B cell (primary cell): ENCODE data around the gene CRELD2. TPM values are rescaled to one million over a fixed set of nuclear protein-coding genes. Genes with fewer than 3 reads are reported as not detected.
A peak's percentile ranks its signal among the peaks of the same experiment; 100 is the strongest.

Experiments used
- ATAC-seq: fragments of 200-7000 bp; cut with Tn5 transposase; one replicate; pipeline ENCODE4 v1.10.0; 2021; ENCODE audit warnings: low read depth, mild to moderate bottlenecking, moderate number of reproducible peaks, moderate library complexity
- CTCF ChIA-PET: fragments of 350-600 bp; sonication (Branson Sonifier 250); formaldehyde crosslinking; loops from one replicate; lab custom pipeline; 2021; ENCODE audit warnings: antibody characterized with exemption, inconsistent platforms; lab: Charles Lee
- POLR2A ChIA-PET: fragments of 350-600 bp; sonication (Branson Sonifier 250); formaldehyde crosslinking; loops from one replicate; lab custom pipeline; 2021; ENCODE audit warnings: antibody characterized with exemption; lab: Charles Lee
- DNase-seq: peaks from one replicate; pipeline ENCODE4 v3.0.0; 2013
- H2AFZ ChIP-seq: 2 replicates; pipeline ENCODE4 v1.6.1; 2012; ENCODE audit warnings: mild to moderate bottlenecking, low read depth, low read length; ENCODE audit not compliant: insufficient read depth, poor library complexity, severe bottlenecking
- H3K27ac ChIP-seq, 2 donors: 1 replicate in 1 of 2; 2 replicates in 1 of 2; pipeline ENCODE4 v1.5.1; 2012 to 2013; ENCODE audit warnings: low read length in 2 of 2, mild to moderate bottlenecking in 2 of 2, moderate library complexity in 1 of 2
- H3K27me3 ChIP-seq, 4 experiments: fragments of 200-600 bp in 1 of 4; sonication (generic) in 1 of 4; replicated peaks in 1 of 4; 1 replicate in 2 of 4; 2 replicates in 2 of 4; pipeline versions ENCODE4 v1.6.1 to v1.7.0; 2013 to 2016; ENCODE audit warnings: low read length in 3 of 4, mild to moderate bottlenecking in 2 of 4, mixed read lengths in 1 of 4, moderate library complexity in 1 of 4; ENCODE audit not compliant: insufficient read depth in 4 of 4, control insufficient read depth in 3 of 4; ENCODE audit errors: control extremely low read depth in 1 of 4
- H3K36me3 ChIP-seq, 2 experiments: replicated peaks in 1 of 2; 1 replicate in 1 of 2; 2 replicates in 1 of 2; pipeline versions ENCODE4 v1.6.1 to v1.7.1; 2013; ENCODE audit warnings: low read length in 1 of 2; ENCODE audit not compliant: insufficient read depth in 2 of 2, control insufficient read depth in 1 of 2; ENCODE audit errors: control extremely low read depth in 1 of 2, extremely low read depth in 1 of 2
- H3K4me1 ChIP-seq, 2 donors: fragments of 200-600 bp in 1 of 2; sonication (generic) in 1 of 2; 1 replicate in 1 of 2; 2 replicates in 1 of 2; pipeline versions ENCODE4 v1.5.1 to v1.6.1; 2013 to 2017; ENCODE audit warnings: low read length in 2 of 2; ENCODE audit not compliant: control insufficient read depth in 2 of 2, insufficient read depth in 2 of 2
- H3K4me2 ChIP-seq: replicated peaks from 2 replicates; pipeline ENCODE3; 2012; ENCODE audit warnings: mild to moderate bottlenecking, low read depth, low read length; ENCODE audit not compliant: poor library complexity, severe bottlenecking
- H3K4me3 ChIP-seq, 5 experiments: fragments of 200-600 bp in 1 of 5; sonication (generic) in 1 of 5; 1 replicate in 3 of 5; 2 replicates in 2 of 5; pipeline versions ENCODE4 v1.5.1 to v1.7.0; 2011 to 2016; ENCODE audit warnings: low read length in 4 of 5, mild to moderate bottlenecking in 4 of 5, low read depth in 2 of 5, control low read depth in 1 of 5, moderate library complexity in 1 of 5; ENCODE audit not compliant: insufficient read depth in 1 of 5; ENCODE audit errors: control extremely low read depth in 1 of 5, extremely low read depth in 1 of 5
- H3K79me2 ChIP-seq: fragments of 200-600 bp; sonication (generic); one replicate; pipeline ENCODE4 v1.6.0; 2016; ENCODE audit warnings: low read length; ENCODE audit not compliant: control insufficient read depth, insufficient read depth
- H3K9ac ChIP-seq: fragments of 200-600 bp; sonication (generic); 2 replicates; pipeline ENCODE4 v1.6.1; 2017; ENCODE audit warnings: mild to moderate bottlenecking, low read length, moderate library complexity
- H3K9me3 ChIP-seq, 3 donors: one replicate each; pipeline versions ENCODE4 v1.6.1 to v1.7.1; 2013; ENCODE audit warnings: low read length in 2 of 3; ENCODE audit not compliant: control insufficient read depth in 2 of 3, insufficient read depth in 1 of 3; ENCODE audit errors: control extremely low read depth in 1 of 3
- H4K20me1 ChIP-seq: 2 replicates; pipeline ENCODE4 v1.6.0; 2012; ENCODE audit warnings: mild to moderate bottlenecking, low read length; ENCODE audit not compliant: insufficient read depth, control insufficient read depth, poor library complexity, severe bottlenecking
- H3K27ac Mint-ChIP-seq: one replicate; pipeline ENCODE4 v1.8.0; 2021; ENCODE audit warnings: mixed read lengths
- H3K27me3 Mint-ChIP-seq: one replicate; pipeline ENCODE4 v1.8.0; 2021; ENCODE audit warnings: mixed read lengths
- H3K4me1 Mint-ChIP-seq: one replicate; pipeline ENCODE4 v1.8.0; 2021; ENCODE audit warnings: mixed read lengths
- H3K4me3 Mint-ChIP-seq: one replicate; pipeline ENCODE4 v1.8.0; 2021; ENCODE audit warnings: mixed read lengths
- H3K9me3 Mint-ChIP-seq: one replicate; pipeline ENCODE4 v1.8.0; 2022; ENCODE audit warnings: mixed read lengths; ENCODE audit not compliant: insufficient read depth
- CTCF ChIP-seq: fragments of 200-600 bp; IDR thresholded peaks from one replicate; pipeline ENCODE4 v1.8.0; 2022; ENCODE audit warnings: antibody characterized with exemption, mild to moderate bottlenecking
- EZH2 ChIP-seq: IDR thresholded peaks from 2 replicates; pipeline ENCODE4 v1.6.1; 2012; ENCODE audit warnings: borderline replicate concordance, low read depth, mild to moderate bottlenecking, moderate library complexity, low read length; ENCODE audit not compliant: insufficient read depth, poor library complexity, severe bottlenecking
- WGBS: methylation state at CpG from one replicate; pipeline ENCODE4 v1.1.5; 2013; ENCODE audit warnings: missing lambda C conversion rate; ENCODE audit not compliant: insufficient coverage; 5-methylcytosine and 5-hydroxymethylcytosine counted together
- intact Hi-C: fragments of 100-400 bp; cut with micrococcal nuclease; formaldehyde crosslinking; loops from one replicate; pipeline ENCODE4 v1.10.0; 2022
- polyA plus RNA-seq: library from polyadenylated mRNA; depleted of rRNA; stranded (reverse); fragments of >200 nt; gene quantifications from 2 replicates; pipeline ENCODE4 v1.2.3, GENCODE V29; 2012
- total RNA-seq, 2 donors: library from RNA; stranded (reverse); fragments of 120-200 nt in 1 of 2; gene quantifications; 1 replicate in 1 of 2; 2 replicates in 1 of 2; pipeline versions ENCODE4 v1.2.3 to v1.2.4, GENCODE V29; 2013 to 2022

The CRELD2 gene
- total and polyA plus RNA-seq, 2 donors (not counting 1 experiment from before 2014, with no cell fraction given) = 35.9 to 41.9 TPM

- no peaks in the 10 kb centered on the region for H3K27me3 Mint-ChIP-seq
- intact Hi-C loops = loop anchor here (5.0 kb wide), 2 partner anchors 100 to 280 kb away; partner anchors contain the start of gene BRD1
- ATAC-seq (no peak), DNase-seq (peak; percentile 31)
- H3K4me2 ChIP-seq = no peak overlapping the region
- H3K79me2 ChIP-seq = no peaks in the 10 kb centered on the region
- H4K20me1 ChIP-seq = no peaks in the 10 kb centered on the region
- no peaks in the 10 kb centered on the region for H3K27me3 ChIP-seq
- peaks cover 0 to 3% of the 10 kb centered on the region in 2 experiments for H3K36me3 ChIP-seq
- ChIA-PET CTCF (interaction anchor here (0.7 to 2.9 kb wide), 3 partner anchors 65 to 160 kb away, joined by 3 to 31 read pairs (median 3); no protein-coding TSS in a partner anchor), POLR2A (interaction anchor here (0.7 kb wide), 1 partner anchor 35 kb away, joined by 3 read pairs; no protein-coding TSS in a partner anchor)
- peaks cover 63% of the 10 kb centered on the region for H3K4me1 Mint-ChIP-seq
- H3K4me3 Mint-ChIP-seq = peak overlapping the region; percentile 61
- H3K9me3 Mint-ChIP-seq = no peaks in the 10 kb centered on the region
- no peak for TF ChIP-seq CTCF
- TF ChIP-seq EZH2 = no peak
- peak overlapping the region; percentile 81 for H3K27ac Mint-ChIP-seq
- H3K27ac ChIP-seq = no peak overlapping the region
- WGBS = 98% methylated on average over 24 of the region's 26 CpGs
- H2AFZ ChIP-seq = no peak overlapping the region
- no peak overlapping the region for H3K4me3 ChIP-seq
- peaks cover 65 to 77% of the 10 kb centered on the region in 2 donors for H3K4me1 ChIP-seq
- peaks cover 0 to 17% (median 0%) of the 10 kb centered on the region in 3 donors for H3K9me3 ChIP-seq
- H3K9ac ChIP-seq = no peak overlapping the region
These were observed 9.2 kb downstream of the CRELD2 start for GRCh38 chr22:49927483-49928184.

DNA sequence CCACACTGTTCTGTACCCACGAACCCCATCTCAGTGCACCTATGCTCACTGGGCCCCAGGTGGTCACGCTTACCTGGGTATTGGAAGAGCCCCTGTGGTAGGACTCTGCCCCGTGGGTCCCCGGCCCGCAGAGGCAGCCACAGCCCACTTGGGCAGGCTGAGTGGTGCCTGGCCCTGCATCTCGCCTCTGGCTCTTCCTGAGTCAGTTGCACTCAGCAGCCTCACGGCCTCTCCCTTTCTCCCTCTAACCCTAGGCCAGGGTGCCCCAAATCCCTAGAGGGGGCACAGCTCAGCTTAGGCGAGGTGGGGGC, 9.7 kb downstream of the CRELD2 start:
- CTCF ChIA-PET = interaction anchor here (0.5 to 2.9 kb wide), 2 partner anchors 102 to 200 kb away, joined by 6 to 31 read pairs; no protein-coding TSS in a partner anchor
- POLR2A ChIA-PET = interaction anchor here (0.7 kb wide), 1 partner anchor 34 kb away, joined by 3 read pairs; no protein-coding TSS in a partner anchor

More for the DNA sequence above, 9.7 kb downstream of the CRELD2 start:
- no peaks in the 10 kb centered on the region for H3K27me3 Mint-ChIP-seq
- Histone ChIP-seq H3K9me3 (peaks cover 0 to 17% (median 0%) of the 10 kb centered on the region in 3 donors), H3K4me3 (no peak overlapping the region), H4K20me1 (no peaks in the 10 kb centered on the region), H3K27me3 (no peaks in the 10 kb centered on the region), H3K79me2 (peaks cover under 1% of the 10 kb centered on the region), H3K4me2 (no peak overlapping the region), H3K9ac (no peak overlapping the region), H3K36me3 (peaks cover 0 to 3% of the 10 kb centered on the region in 2 experiments), H2AFZ (no peak overlapping the region), H3K27ac (no peak overlapping the region), H3K4me1 (peaks cover 67 to 79% of the 10 kb centered on the region in 2 donors)
- ATAC-seq = no peak
- WGBS = 81% methylated on average over 8 of the region's 8 CpGs
- intact Hi-C loops = loop anchor here (5.0 kb wide), 2 partner anchors 101 to 279 kb away; partner anchors contain the start of gene BRD1
- H3K27ac Mint-ChIP-seq = peak overlapping the region; percentile 73
- peaks cover 67% of the 10 kb centered on the region for H3K4me1 Mint-ChIP-seq
- peak; percentile 40 for DNase-seq
- H3K4me3 Mint-ChIP-seq = peak overlapping the region; percentile 10
- TF ChIP-seq EZH2 = no peak
- TF ChIP-seq CTCF = no peak
- H3K9me3 Mint-ChIP-seq = no peaks in the 10 kb centered on the region
